ACHN (cell line): ENCODE data around the gene RPP40.

Source experiments
- DNase-seq: peaks from one replicate; pipeline ENCODE4 v3.0.0-alpha.2; 2015
- in situ Hi-C: cut with HindIII; loops from 2 replicates; pipeline ENCODE4 v1.10.0; 2017; ENCODE audit warnings: low sequenced_read_pairs, low pct_ligation_motif_present, low pct_unique_long_range_greater_than_20kb

Gene RPP40

GRCh38 chr6:4974962-4975361 lies 28.9 kb downstream of the RPP40 start:
- in situ Hi-C loops = no loop called here
- DNase-seq = no peak

- no peak for DNase-seq
- in situ Hi-C loops = no loop called here
These were observed 29.7 kb downstream of the RPP40 start for GRCh38 chr6:4973982-4974745.

GRCh38 chr6:4973415-4973814 lies 30.4 kb downstream of the RPP40 start:
- in situ Hi-C loops = no loop called here
- DNase-seq = no peak

GRCh38 chr6:4972438-4972837 lies 31.4 kb downstream of the RPP40 start:
- no peak for DNase-seq
- in situ Hi-C loops = no loop called here

DNA sequence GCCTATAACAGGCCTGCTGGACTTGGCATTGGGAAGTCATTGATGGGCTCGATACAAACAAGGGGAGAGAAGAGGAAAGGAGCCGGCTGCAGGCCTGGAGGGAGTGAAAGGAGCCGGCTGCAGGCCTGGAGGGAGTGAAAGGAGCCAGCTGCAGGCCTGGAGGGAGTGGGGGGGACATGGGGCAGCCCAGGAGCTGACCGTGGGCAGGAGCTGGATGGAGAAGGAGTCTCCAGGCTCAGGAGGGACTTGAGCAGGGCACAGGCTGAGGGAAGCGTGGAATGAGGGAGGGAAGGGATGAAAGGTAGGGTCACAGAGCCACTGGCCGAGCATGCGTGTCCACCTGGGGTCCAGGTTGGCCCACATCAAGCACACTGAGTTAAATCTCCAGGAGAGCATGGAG lies 32.0 kb downstream of the RPP40 start:
- no peak for DNase-seq
- in situ Hi-C loops = no loop called here

DNA sequence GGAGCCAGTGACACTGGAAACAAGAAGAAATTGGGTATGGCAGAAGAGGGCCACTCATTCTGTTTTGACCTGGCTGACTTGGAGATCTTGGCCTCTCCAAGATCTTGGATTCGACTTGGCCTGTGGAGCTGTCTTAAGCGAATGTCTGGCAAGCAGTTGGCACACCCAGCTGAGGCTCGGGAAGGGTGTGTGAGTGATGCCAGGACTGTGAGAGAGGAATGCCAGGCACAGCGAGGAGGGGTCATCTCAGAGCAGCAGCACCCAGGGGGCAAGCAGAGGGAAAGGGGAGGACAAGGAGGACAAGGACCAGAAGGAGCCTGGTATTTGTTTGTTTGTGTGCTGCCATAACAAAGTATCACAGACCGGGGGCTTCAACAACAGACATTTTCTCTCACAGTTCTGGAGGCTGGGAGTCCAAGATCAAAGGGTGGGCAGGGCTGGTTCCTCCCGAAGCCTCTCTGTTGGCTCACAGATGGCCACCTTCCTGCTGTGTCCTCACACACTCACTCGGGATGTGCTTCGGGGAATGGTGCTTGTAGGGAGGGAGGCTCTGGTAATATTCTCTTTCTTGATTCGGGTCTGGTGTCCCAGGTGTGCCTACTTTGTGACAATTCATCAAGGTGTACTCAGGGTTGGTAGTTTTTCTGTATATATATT lies 33.0 kb downstream of the RPP40 start:
- in situ Hi-C loops = no loop called here
- no peak for DNase-seq

- DNase-seq = no peak
- in situ Hi-C loops = no loop called here
These were observed 34.1 kb downstream of the RPP40 start for GRCh38 chr6:4969609-4970285.

- in situ Hi-C loops = no loop called here
- no peak for DNase-seq
These were observed 36.4 kb downstream of the RPP40 start for GRCh38 chr6:4967301-4968030.

DNA sequence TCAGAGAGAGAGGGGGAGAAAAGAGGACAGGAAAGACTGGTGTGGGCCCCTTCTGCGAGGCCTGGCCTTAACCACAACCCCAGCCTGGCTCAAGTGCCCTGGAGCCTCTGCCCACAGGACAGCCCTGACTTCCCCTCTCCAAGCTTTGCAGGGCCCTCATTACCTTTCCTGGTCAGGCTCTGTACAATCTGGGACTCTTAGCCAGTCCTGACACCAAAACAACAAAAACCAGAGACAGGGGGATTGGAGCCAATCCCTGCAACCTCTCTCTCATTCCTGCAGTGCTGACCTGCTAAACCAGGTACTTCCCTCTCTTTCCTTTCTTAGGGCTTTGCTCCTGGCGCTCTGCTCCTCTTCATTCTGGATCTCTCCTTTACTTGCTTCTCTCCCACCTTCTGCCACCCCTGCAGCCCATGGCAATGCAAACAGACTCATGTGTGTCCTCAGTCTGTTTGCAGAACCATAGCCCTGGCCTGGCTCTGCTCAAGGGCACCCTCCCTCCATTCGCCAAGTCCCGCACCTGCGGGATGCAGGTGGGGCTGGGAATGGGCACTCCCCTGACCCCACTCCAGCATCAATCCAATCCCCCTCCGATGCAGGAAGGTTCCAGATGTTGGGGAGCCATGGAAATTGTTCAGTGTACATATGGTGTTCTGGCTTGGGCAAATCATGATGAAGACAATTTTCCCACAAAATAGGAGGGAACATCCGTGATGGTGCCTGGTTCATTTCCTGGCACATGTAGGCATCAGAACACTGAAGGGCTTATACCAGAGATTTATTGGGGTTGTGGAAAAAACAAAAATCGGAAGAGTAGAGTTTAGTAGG lies 38.1 kb downstream of the RPP40 start:
- in situ Hi-C loops = no loop called here
- DNase-seq = no peak

- in situ Hi-C loops = no loop called here
- DNase-seq = no peak
These were observed 38.9 kb downstream of the RPP40 start for GRCh38 chr6:4964675-4965561.

- no peak for DNase-seq
- in situ Hi-C loops = no loop called here
These were observed 40.9 kb downstream of the RPP40 start for GRCh38 chr6:4962905-4963304.

GRCh38 chr6:4961322-4962168 lies 42.3 kb downstream of the RPP40 start:
- no peak for DNase-seq
- in situ Hi-C loops = no loop called here

- in situ Hi-C loops = no loop called here
- no peak for DNase-seq
These were observed 45.2 kb downstream of the RPP40 start for GRCh38 chr6:4958624-4959023.

- in situ Hi-C loops = no loop called here
- DNase-seq = no peak
These were observed 46.2 kb downstream of the RPP40 start for GRCh38 chr6:4957521-4958231.

GRCh38 chr6:4956625-4957024 lies 47.2 kb downstream of the RPP40 start:
- DNase-seq = no peak
- in situ Hi-C loops = no loop called here

GRCh38 chr6:4953440-4953839 lies 50.4 kb downstream of the RPP40 start:
- in situ Hi-C loops = no loop called here
- DNase-seq = no peak
